ENCODE measurements around the gene SLC7A10. TPM values are rescaled to one million over a fixed set of nuclear protein-coding genes. Genes with fewer than 3 reads are reported as not detected.
"Not testable (repeated sequence)": the region's sequence is repeated elsewhere in the genome, so short reads cannot be mapped to it uniquely, and the experiment has no call there.

Gene SLC7A10
- total RNA-seq, 2 experiments from 2014 or later, result not detected

DNA sequence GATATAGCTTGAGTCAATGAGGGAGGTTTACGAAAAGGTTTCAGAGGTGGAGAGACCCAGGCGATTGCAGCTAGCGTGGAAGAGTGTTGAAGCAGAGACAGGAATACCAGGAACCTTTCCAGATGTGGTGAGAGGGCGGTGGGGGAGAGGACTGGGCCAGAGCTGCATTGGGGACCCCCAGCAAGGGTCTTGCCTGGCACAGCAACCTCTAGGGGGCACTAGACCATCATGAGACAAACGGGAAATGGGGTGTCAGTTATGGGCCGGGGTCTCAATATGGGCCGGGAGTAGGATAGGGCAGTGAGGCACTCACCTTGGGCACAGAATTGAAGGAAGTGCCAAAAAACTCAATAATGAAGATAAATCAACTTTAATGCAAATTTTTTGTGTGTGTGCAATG lies 33.6 kb downstream of the SLC7A10 start:
- Histone ChIP-seq H3K4me1 (ENCODE audit: insufficient read depth, low read length) (peaks cover 6% of the 10 kb centered on the region), H3K9me3 (ENCODE audit: control insufficient read depth in 1 of 2, insufficient read depth in 1 of 2, low read length in 2 of 2) (no peaks in the 10 kb centered on the region), H3K36me3 (ENCODE audit: insufficient read depth, low read length) (no peaks in the 10 kb centered on the region), H3K4me3 (ENCODE audit: low read length) (no peak overlapping the region), H3K27me3 (ENCODE audit: control insufficient read depth in 1 of 2, insufficient read depth in 2 of 2, low read length in 2 of 2) (peaks cover 22 to 37% of the 10 kb centered on the region in 2 experiments), H3K27ac (ENCODE audit: low read depth in 1 of 2, low read length in 2 of 2) (no peak overlapping the region)
- Mint-ChIP-seq H3K4me3 (no peak overlapping the region), H3K36me3 (ENCODE audit: low read depth) (no peaks in the 10 kb centered on the region), H3K9me3 (no peaks in the 10 kb centered on the region), H3K4me1 (ENCODE audit: low read depth) (no peaks in the 10 kb centered on the region), H3K27ac (no peak overlapping the region), H3K27me3 (peaks cover 49% of the 10 kb centered on the region)
- intact Hi-C loops (cut with DNase I, micrococcal nuclease), result no loop called here
- POLR2A ChIA-PET, result no interaction called here
- DNase-seq (peak in 1 of 14 experiments; percentile 18), ATAC-seq (ENCODE audit: poor library complexity) (no peak)
- CTCF ChIA-PET, result no interaction called here
- no peak for TF ChIP-seq CTCF (IDR thresholded peaks at IDR 0.05)

- Mint-ChIP-seq H3K27ac (no peak overlapping the region), H3K4me3 (no peak overlapping the region), H3K4me1 (ENCODE audit: low read depth) (peaks cover 5% of the 10 kb centered on the region), H3K27me3 (peaks cover 43% of the 10 kb centered on the region), H3K9me3 (no peaks in the 10 kb centered on the region), H3K36me3 (ENCODE audit: low read depth) (no peaks in the 10 kb centered on the region)
- no peak for DNase-seq
- ChIA-PET POLR2A (no interaction called here), CTCF (no interaction called here)
- Histone ChIP-seq H3K4me3 (ENCODE audit: low read length) (no peak overlapping the region), H3K27ac (ENCODE audit: low read depth in 1 of 2, low read length in 2 of 2) (no peak overlapping the region), H3K36me3 (ENCODE audit: insufficient read depth, low read length) (no peaks in the 10 kb centered on the region), H3K4me1 (ENCODE audit: insufficient read depth, low read length) (peaks cover 6% of the 10 kb centered on the region), H3K27me3 (ENCODE audit: control insufficient read depth in 1 of 2, insufficient read depth in 2 of 2, low read length in 2 of 2) (peaks cover 17 to 37% of the 10 kb centered on the region in 2 experiments), H3K9me3 (ENCODE audit: control insufficient read depth in 1 of 2, insufficient read depth in 1 of 2, low read length in 2 of 2) (no peaks in the 10 kb centered on the region)
- intact Hi-C loops (cut with DNase I, micrococcal nuclease), result no loop called here
- no peak for ATAC-seq (ENCODE audit: poor library complexity)
- no peak for TF ChIP-seq CTCF (IDR thresholded peaks at IDR 0.05)
These were observed 34.1 kb downstream of the SLC7A10 start for GRCh38 chr19:33191501-33191900.

- H3K4me3 Mint-ChIP-seq; CTCF ChIA-PET; POLR2A ChIA-PET; H3K36me3 Mint-ChIP-seq (ENCODE audit: low read depth); H3K27ac ChIP-seq (ENCODE audit: low read depth in 1 of 2, low read length in 2 of 2); H3K9me3 ChIP-seq (ENCODE audit: control insufficient read depth in 1 of 2, insufficient read depth in 1 of 2, low read length in 2 of 2); DNase-seq; ATAC-seq (ENCODE audit: poor library complexity); H3K27ac Mint-ChIP-seq; H3K9me3 Mint-ChIP-seq; H3K4me3 ChIP-seq (ENCODE audit: low read length); intact Hi-C loops (cut with DNase I, micrococcal nuclease); H3K36me3 ChIP-seq (ENCODE audit: insufficient read depth, low read length); H3K4me1 ChIP-seq (ENCODE audit: insufficient read depth, low read length); H3K4me1 Mint-ChIP-seq (ENCODE audit: low read depth): not testable (repeated sequence)
- peaks cover 16 to 36% of the 10 kb centered on the region in 2 experiments for H3K27me3 ChIP-seq (ENCODE audit: control insufficient read depth in 1 of 2, insufficient read depth in 2 of 2, low read length in 2 of 2)
- peaks cover 39% of the 10 kb centered on the region for H3K27me3 Mint-ChIP-seq
These were observed 34.6 kb downstream of the SLC7A10 start for GRCh38 chr19:33191092-33191491.

DNA sequence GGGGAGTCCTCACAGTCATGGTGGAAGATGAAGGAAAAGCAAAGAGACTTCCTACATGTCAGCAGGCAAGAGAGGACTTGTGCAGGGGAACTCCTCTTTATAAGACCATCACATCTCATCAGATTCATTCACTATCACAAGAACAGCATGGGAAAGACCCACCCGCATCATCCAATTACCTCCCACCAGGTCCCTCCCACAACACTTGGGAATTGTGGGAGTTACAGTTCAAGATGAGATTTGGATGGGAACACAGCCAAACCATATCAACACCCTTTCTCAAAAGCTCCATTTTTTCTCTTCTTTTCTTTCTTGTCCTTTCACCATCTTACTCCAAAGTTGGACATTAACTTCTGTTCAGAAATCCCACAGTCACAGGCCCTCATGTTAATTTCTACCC lies 36.2 kb downstream of the SLC7A10 start:
- ChIA-PET CTCF (no interaction called here), POLR2A (no interaction called here)
- Histone ChIP-seq H3K27me3 (ENCODE audit: control insufficient read depth in 1 of 2, insufficient read depth in 2 of 2, low read length in 2 of 2) (peaks cover 11 to 23% of the 10 kb centered on the region in 2 experiments), H3K36me3 (ENCODE audit: insufficient read depth, low read length) (no peaks in the 10 kb centered on the region), H3K4me3 (ENCODE audit: low read length) (no peak overlapping the region), H3K4me1 (ENCODE audit: insufficient read depth, low read length) (peaks cover 2% of the 10 kb centered on the region), H3K9me3 (ENCODE audit: control insufficient read depth in 1 of 2, insufficient read depth in 1 of 2, low read length in 2 of 2) (no peaks in the 10 kb centered on the region), H3K27ac (ENCODE audit: low read depth in 1 of 2, low read length in 2 of 2) (no peak overlapping the region)
- intact Hi-C loops (cut with DNase I, micrococcal nuclease), result no loop called here
- H3K36me3 Mint-ChIP-seq (ENCODE audit: low read depth), result no peaks in the 10 kb centered on the region
- no peaks in the 10 kb centered on the region for H3K9me3 Mint-ChIP-seq
- ATAC-seq (ENCODE audit: poor library complexity), result no peak
- no peak overlapping the region for H3K27ac Mint-ChIP-seq
- no peak for DNase-seq
- H3K27me3 Mint-ChIP-seq, result peaks cover 35% of the 10 kb centered on the region
- H3K4me3 Mint-ChIP-seq, result no peak overlapping the region
- no peak for TF ChIP-seq CTCF (IDR thresholded peaks at IDR 0.05)
- H3K4me1 Mint-ChIP-seq (ENCODE audit: low read depth), result peaks cover 8% of the 10 kb centered on the region

Data from CD4-positive, alpha-beta T cell (primary cell).